GM12873 (cell line): ENCODE measurements around the gene WASF3.

Source experiments
- TF ChIP-seq, protein P1 (sequence below): IDR thresholded peaks from 2 replicates; pipeline ENCODE4 v1.5.1; 2012; ENCODE audit warnings: low read depth, mild to moderate bottlenecking, moderate library complexity, low read length, control low read depth; ENCODE audit not compliant: insufficient read depth; ENCODE audit errors: missing control alignments

The WASF3 gene

DNA sequence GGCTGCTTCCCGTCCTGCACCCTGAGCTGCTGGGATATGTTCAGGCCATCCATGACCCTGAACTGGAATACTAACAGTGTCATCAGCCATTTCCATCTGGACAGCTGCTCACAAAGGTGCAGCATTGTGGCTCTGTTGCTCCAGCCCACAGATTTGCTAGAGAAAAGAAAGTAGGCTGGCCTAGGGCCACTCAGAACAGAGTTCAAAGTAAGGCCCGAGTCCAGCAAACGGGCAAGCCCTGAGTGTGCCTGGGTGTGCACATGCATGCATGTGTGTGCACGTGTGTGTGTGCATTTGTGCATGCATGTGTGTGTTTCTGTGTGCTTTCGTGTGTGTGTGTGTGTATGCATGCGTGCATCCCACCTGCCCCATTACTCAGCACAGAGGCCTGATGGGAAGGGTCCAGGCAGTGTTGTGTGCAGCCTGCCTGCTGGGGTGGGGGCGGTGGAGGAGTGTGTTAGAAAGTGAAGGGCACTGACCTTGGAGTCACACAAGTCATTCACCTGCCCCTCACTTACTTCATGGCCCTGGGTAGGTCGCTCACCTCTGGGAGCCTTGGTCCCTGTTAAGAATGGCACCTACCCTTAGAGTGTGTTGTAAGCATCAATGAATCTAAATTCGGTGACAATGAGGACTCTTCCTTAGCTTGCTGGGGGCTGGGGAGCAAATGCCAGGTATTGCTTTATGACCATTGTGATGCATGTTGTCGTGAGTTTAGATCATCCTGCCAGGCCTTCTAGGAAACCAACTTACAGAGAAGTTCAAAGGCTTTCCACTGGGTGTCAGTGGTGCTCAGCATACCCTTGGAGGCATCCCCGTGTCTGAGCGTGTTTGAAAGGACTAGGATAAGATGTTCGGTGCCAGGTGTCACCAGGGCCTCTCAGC, 149.9 kb downstream of the WASF3 start:
- TF ChIP-seq, protein P1, sequence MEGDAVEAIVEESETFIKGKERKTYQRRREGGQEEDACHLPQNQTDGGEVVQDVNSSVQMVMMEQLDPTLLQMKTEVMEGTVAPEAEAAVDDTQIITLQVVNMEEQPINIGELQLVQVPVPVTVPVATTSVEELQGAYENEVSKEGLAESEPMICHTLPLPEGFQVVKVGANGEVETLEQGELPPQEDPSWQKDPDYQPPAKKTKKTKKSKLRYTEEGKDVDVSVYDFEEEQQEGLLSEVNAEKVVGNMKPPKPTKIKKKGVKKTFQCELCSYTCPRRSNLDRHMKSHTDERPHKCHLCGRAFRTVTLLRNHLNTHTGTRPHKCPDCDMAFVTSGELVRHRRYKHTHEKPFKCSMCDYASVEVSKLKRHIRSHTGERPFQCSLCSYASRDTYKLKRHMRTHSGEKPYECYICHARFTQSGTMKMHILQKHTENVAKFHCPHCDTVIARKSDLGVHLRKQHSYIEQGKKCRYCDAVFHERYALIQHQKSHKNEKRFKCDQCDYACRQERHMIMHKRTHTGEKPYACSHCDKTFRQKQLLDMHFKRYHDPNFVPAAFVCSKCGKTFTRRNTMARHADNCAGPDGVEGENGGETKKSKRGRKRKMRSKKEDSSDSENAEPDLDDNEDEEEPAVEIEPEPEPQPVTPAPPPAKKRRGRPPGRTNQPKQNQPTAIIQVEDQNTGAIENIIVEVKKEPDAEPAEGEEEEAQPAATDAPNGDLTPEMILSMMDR = peak; percentile 76

DNA sequence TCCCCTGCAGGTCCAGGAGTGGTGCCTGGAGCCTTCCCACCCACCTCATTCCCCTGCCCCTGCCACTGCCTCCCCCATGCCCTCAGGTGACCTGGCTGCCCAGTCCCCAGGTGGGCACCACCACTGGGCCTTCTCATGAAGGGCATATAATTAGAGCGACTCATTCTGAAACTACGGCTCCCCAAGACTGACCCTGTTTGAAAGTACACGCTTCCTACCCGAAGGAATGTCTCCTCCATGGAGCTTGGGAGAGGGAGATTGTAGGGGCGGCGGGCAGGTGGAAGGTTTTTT, 150.5 kb downstream of the WASF3 start:
- TF ChIP-seq, protein P1 = no peak

DNA sequence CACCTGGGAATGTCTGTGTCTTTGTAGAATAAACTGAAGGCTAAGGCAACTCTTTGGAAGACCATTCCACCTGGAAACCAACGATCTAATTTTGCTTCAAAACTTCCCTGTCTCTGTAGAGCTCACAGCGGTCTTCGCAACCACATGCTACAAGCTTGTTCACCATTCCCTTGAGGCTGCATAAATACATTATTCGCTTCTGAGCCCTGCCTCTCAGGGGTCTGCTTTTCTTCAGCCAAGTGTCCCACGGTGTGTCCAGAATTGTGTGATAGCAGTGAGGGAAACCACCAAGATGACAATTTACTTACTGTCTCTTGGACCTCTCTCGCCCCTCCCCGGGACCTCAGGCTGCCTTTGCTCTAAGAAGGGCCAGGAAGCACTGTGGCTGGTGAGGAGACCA, 152.0 kb downstream of the WASF3 start:
- TF ChIP-seq, protein P1 = no peak

DNA sequence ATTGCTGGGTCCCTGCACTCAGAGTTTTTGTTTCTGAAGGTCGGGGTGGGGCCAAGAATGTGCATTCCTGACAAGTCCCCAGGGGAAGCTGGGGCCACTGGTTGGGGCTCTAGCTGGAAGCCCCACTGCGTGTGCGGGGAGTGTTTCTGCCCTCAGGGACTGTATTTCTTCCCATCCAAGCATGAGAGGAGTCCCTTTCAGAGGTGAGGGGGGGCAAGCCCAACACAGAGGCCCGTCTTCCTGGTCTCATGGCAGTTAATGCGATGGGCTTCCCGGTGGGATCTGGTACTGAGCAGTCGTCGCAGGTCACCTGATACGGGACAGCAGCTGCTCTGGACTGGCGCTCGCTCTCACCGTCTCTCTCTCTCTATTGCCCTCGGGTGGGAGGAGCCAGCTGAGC, 152.7 kb downstream of the WASF3 start:
- TF ChIP-seq, protein P1 = no peak

DNA sequence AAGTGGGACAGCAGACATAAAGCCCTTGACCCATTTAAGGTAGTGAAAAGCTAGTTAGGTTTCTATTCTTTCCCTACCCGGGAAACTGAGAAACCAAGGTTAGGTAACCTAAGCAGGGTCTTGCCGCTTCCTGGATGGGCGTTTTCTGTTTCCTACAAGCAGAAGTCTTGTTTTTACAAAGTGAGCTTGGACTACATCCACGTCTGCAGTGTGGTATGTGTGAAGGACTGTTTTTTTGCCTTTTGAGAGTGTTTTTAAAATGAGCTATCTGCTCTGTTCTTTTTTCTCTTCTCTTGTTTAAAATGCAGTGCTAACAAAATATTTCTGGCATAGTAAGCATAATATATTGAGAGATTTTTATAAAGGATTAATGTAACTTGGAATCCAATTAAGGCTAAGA, 153.7 kb downstream of the WASF3 start:
- TF ChIP-seq, protein P1 = no peak

DNA sequence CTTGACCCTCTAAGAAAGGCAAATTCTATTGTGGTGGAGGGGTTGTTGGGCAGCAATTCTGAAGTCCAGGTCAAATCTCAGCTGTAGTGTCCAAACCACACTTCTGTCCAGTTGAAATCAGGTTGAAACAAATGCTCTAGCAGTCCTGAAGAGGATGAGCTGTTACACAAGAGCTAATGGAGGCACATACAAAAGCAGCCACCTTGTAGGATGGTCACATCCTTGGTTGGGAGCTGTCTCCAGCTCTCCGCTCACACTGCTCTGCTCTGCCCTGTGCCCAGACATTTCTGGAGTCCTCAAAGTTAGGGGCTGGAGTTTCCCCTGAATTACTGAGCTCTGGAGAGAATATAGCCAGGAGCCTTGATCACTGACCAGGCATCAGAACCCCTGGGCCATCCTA, 155.9 kb downstream of the WASF3 start:
- TF ChIP-seq, protein P1 = no peak

- TF ChIP-seq, protein P1 = no peak
Measured at GRCh38 chr13:26716984-26717383, 159.5 kb downstream of the WASF3 start.
